Esophagus mucosa (tissue), 1 donor: ENCODE measurements around the gene IDH2. TPM values are rescaled to one million over a fixed set of nuclear protein-coding genes. Genes with fewer than 3 reads are reported as not detected.
"Not testable (repeated sequence)": the region's sequence is repeated elsewhere in the genome, so short reads cannot be mapped to it uniquely, and the experiment has no call there.

ENCODE experiments used
- ATAC-seq: fragments of 200-7000 bp; cut with Tn5 transposase; one replicate; pipeline ENCODE4 v1.9.1; 2020
- total RNA-seq: library from RNA; stranded (reverse); gene quantifications from one replicate; pipeline ENCODE4 v1.2.4, GENCODE V29; 2023
- donor health status: DM: yes; HTN: yes; CAD: no.

IDH2 gene
- total RNA-seq, 1 donor from 2014 or later = 114 TPM

DNA sequence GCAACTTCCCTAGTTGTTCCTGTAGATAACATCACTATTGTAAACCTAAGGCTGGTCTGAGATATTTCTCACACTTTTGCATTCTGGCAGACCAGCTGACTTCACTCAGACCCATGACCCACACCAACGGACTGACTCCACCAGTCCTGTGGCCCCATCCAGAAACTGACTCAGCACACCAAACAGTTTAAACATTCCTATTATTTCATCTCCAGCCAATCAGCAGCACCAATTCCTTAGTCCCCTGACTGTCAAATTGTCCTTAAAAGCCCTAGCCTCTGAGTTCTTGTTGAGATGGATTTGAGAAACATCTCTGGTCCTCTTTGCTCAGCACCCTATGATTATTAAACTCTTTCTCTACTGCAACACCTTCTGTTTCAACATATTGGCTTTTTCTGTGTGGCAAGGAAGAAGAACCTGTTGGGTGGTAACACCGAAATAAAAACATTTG, 12.2 kb upstream of the IDH2 start:
- ATAC-seq = no peak

DNA sequence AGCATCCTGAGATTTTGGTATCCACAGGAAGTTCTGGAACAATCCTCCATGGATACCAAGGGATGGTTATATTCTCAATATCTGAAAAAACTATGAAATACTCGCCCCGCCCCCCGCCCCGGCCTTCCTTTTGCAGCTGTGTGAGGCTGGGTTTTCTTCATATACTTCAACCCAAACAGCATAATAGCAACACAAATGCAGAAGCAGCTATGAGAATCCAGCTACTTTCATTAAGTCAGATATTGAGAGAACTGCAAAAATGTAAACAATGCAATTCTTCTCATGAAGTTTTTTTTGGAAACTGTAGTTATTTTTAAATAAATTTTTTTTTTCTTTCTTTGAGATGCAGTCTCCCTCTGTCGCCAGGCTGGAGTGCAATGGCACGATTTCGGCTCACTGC, 10.9 kb upstream of the IDH2 start:
- no peak for ATAC-seq

DNA sequence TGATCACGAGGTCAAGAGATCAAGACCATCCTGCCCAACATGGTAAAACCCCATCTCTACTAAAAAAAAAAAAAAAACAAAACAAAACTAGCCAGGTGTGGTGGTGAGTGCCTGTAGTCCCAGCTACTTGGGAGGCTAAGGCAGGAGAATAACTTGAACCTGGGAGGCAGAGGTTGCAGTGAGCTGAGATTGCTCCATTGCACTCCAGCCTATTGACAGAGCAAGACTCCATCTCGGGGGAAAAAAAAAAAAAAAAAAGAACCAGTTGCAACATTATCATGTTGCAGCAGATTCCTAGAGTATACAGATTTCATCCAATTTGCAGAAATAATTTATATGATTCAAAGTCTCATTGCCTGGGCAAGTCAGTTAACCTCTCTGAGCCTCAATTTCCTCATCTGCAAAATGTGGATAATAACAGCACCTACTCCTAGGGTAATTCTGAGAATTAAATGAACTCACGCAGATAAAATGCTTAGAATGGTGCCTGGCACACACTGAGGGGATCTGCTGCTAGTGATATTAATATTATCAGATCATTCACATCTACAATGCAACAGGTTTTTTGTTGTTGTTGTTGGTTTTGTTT, 7.0 kb upstream of the IDH2 start:
- not testable (repeated sequence) for ATAC-seq

DNA sequence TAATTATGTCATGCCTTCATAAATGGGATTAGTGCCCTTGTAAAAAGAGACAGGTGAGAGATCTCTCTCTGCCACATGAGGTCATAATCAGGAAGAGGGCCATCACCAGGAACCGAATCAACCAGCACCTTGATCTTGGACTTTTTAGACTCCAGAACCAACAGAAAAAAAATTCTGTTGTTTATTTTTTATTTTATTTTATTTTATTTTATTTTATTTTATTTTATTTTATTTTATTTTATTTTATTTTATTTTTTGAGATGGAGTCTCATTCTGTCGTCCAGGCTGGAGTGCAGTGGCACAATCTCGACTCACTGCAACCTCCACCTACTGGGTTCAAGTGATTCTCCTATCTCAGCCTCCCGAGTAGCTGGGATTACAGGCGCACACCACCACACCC, 5.8 kb upstream of the IDH2 start:
- ATAC-seq = not testable (repeated sequence)

DNA sequence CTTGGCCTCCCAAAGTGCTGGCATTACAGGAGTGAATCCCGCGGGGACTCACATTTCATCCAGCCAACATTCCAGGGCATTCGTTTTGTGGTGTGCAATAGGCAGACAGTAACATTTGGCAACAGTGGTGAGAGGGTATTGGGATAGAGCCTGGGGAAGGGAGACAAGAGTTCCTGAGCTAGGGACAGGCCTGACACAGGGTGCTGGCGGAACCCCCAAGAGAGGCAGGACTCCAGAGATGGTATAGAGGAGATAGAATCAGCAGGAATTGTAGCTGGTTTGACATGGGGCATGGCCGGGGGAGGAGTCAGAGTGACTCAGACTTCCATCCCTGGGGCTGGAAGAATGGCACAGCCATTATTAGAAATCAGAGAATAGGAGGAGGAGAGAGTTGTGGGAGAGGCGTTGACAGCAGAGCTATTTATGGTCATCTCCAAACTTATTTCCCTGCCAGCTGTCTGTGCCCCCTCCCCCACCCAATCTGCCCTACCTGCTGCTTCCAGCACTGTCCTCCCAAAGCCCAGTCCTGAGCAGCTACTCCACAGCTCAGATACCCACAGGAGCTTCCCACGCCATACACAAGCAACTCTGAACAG, 4.4 kb upstream of the IDH2 start:
- ATAC-seq = peak; percentile 73

DNA sequence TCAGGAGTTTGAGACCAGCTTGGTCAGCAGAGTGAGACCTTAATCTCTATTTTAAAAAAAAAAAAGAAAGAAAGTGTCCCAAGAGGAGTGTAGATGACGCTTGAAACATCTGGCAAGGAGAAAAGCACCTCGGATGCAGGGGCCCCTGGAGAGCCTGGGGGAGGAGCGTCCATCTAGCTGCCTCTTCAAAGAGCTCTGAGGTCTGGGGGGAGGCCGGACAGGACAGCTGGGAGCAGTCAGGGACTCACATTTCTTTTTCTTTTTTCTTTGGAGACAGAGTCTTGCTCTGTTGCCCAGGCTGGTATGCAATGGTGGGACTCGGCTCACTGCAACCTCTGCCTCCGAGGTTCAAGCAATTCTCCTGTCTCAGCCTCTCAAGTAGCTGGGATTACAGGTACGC, 3.3 kb upstream of the IDH2 start:
- ATAC-seq = no peak

DNA sequence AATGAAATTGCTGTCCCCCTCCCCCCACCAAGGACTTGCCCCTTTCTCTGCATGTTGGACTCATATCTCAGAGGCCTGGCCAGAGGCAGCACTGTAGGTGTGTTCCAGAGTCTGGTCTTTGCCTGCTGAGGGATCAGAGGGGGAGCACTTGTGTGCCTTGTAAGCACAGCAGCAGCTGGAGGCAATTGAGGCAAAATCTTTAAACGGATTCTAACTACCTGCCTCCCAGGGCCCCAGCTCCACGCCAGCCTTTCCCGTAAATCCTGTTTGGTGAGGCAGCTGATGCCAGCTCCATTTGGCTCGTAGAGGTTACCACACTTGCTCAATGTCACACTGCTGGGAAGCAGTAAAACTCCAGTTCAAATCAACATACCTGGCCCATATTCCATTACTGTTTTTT, 2.3 kb upstream of the IDH2 start:
- ATAC-seq = peak; percentile 54

DNA sequence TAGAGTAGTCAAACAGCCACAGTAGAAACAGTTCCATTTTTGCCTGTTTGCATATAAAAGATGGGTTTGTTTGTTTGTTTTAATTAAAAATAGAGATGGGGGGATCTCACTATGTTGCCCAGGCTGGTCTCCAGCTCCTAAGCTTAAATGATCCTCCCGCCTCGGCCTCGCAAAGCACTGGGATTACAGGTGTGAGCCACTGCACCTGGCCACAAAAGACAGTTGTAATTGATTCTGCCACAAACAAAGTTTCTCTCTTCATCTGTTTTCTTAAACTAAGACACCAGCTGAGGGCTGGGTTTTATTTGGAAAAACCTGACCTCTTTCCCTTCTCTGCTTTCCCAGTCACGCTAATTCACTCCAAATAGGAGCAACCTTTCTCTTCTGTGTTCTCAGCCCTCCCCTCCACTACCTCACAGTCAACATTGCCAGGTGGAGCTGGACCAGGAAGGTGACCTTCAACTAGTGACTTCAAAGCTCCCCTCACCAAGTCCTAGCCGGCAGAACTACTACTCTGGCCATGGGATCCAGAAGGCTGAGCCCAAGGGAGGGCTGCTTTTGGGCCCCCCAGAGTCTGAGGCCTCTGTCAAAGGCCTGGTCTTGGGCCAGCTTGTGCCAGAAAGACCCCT, 1.5 kb upstream of the IDH2 start:
- no peak for ATAC-seq

DNA sequence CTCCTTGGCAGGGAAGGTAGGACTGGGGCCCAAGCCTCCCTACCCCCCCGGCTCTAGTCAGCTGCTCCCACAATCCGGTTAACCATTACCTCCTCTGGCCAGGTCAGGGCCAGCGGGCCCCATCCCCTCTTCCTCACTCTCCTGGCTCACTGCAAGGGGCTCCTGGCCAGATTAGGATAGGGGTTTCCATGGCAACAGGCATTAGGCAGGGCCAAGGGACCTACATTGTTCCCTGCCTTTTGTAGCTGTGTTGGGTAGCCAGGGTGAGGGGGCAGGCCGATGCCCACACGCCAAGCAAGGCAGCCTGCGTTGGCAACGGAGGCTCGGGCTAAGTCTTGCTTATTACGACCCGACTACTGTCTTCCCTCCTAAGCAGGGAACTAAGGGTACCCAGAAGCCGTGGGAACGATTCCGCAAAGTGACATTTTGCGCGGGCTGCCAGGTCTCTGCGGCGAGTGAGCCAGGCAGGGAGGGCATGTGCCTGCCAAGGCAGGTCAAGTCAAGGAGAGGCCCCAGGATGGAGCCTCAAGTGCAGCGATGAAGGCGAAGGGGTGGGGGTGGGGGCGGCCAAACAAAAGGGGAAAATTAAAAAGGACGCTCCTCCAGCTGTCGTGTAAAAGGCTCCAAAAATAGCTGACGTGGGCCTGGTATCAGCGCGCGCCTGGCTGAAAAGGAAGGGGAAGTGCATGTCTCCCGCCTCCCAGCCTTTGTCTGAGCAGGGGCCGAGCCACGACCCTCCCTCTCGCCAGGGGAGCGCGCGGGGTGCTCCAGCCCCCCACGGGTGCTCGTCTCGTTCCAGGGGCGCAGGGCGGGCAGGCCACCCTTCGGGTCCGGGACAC, 919 bp downstream of the IDH2 start:
- peak; percentile 2 for ATAC-seq

DNA sequence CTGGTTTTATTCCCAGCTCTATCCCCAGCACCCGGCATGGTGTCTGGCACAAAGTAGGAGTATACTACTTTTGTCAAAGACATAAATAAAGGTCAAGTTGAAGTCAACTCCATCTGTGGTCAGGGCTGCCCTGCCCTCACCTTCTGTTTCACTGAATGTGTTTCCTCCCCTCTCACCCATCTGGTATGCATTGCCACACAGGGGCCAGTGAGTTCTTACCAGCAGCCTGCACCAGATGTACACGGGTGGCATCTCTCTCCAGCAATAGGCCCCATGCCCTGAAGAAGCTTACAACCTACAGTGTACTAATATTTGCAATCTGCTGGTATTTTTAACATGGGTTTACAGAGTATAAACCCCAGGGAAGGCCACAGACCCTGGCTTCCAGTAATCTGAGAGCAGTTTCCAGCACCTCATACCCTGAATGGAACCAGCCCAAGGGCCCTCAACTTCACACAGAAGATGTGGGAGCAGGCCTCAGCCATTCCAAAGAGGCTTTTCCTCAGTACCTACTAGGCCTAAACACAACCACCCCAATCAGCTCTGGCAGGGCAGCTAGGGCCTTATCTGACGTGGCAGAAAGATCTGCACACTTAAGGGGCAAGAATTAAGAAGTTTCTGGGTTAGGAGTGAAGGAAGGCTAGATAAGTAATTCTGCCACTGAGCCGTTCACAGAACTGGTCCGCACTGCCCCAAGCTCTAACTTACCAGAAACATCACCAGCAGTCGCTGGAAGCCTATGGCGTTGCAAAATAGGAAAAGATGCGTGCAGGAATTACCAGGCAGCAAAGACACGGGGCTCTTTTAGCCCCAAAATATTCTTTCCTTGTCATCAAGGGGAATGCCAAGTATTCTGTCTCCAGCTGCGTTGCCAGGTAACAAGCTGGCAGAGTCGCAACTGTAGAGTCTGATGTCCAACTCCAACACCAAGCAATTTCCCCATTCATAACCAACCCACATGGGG, 2.1 kb downstream of the IDH2 start:
- ATAC-seq = no peak

DNA sequence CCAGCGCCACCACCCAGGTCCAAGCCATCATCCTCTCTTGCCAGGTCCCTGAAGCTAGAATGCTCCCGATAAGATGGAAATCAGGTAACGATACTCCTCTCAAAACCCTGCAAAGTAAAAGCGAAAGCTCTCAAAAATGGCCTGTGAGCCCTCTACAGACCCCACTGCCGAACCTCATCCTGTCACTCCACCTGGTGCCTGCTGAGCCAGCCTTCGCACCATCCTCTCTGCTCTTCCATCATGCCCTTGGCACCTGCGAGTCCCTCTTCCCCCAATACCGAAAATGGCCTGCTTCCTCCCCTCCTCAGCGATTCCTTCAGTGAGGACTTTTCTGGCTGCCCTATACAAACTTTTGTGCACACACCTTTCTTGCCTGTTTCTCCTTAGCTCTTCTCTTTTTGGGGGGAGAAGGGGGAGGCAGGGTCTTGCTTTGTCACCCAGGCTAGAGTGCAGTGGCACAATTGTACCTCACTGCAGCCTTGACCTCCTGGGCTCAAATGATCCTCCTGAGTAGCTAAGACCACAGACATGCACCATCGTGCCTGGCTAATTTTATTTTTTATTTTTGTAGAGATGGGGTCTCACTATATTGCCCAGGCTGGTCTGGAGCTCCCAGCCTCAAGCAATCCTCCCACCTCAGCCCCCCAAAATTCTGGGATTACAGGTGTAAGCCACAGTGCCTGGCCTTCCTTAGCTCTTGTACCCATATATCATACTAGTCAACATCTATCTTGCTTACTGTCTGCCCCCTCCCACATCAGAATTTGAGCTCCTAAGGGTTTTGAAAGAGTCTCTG, 3.0 kb downstream of the IDH2 start:
- ATAC-seq = no peak

DNA sequence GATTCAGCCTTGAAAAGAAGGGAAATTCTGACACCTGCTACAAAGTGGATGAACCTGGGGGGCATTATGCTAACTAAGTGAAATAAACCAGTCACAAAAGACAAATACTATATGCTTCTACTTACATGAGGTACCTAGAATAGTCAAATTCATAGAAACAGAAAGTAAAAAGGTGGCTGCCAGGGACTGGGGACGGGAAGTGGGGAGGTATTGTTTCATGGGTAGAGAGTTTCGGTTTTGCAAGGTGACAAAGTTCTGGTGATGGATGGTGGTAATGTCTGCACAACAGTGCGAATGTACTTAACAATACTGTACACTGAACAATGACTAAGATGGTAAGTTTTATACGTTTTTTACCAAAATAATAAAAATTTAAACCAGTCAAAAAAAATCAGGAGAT, 4.8 kb downstream of the IDH2 start:
- no peak for ATAC-seq

DNA sequence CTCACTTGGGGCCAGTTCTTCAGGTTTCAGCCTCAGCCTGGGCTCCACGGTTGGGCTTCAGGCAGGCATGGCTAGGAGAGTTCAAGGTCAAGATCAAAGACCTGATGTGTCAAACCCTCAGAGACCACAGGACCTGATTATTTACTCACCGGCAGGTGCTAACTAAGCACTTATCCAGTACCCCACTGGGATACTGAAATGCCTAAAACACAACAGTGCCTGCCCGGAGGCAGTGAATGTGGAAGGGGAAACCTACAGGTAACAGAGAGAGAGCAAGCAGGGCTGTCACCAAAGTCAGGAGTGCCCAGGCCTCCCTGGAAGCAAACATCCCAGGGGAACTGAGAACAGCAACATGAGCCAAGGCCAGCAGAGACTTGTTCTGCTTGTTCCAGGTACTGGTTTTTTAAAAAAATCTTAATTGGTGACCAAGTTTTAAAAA, 6.7 kb downstream of the IDH2 start:
- ATAC-seq = peak; percentile 10

DNA sequence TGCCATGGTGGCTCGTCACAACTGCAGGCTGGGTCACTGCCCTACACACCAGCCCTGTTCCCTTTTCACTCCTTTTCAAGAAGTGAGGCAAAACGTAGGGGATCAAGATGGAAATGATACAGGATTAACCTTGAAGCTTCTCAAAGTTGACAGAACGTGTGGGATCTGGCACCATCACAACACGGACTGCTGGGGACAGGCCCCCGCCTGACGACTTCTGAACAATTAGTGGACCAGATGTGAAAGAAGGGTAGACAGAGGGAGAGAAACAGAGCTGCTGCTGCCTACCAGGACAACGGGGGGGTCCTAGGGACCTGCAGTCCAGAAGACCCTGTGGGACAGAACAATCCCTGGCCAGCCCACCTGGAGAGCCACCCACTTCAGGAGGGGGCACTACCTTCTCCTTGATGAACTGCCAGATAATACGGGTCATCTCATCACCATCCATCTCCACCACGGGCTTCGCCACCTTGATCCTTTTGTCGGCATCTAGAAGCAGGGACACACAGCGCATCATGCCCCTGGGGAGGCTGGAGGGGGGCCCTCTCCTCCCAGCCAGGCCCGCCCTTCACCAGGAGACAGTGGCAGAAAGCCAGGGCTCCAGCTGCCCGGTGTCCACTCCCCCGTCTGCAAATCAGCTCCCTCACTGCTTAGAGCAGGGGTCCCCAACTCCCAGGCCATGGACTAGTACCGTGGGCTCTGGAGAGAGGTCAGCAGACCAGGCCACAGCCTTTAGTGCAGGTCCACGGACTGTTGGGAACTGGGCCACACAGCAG, 10.9 kb downstream of the IDH2 start:
- no peak for ATAC-seq

DNA sequence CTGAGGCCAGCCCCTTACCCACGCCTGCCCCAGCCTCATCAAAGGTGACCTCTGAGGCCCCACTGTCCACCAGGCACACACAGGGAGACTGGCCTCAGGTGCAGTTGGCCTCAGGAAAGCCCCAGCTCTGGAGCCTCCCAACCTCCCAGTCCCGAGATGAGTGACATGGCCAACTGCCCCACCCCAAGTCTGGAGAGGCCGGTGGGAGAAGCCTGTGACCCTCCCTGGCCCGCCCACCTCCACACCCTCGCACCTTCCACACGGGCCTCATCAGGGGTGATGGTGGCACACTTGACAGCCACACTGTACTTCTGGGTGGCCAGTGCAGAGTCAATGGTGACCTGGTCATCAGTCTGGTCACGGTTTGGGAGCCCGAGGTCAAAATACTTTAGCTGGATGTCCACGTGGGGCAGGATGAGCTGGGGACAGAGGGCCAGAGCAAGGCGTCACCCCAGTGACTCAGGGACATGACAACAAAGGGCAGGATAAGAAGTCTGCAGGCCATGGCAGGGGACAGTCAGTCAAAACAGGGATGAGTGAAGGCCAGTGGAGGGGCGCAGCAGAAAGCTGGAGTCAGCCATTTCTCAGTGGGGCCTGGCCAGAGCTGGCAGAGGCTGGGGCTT, 11.9 kb downstream of the IDH2 start:
- ATAC-seq = no peak

DNA sequence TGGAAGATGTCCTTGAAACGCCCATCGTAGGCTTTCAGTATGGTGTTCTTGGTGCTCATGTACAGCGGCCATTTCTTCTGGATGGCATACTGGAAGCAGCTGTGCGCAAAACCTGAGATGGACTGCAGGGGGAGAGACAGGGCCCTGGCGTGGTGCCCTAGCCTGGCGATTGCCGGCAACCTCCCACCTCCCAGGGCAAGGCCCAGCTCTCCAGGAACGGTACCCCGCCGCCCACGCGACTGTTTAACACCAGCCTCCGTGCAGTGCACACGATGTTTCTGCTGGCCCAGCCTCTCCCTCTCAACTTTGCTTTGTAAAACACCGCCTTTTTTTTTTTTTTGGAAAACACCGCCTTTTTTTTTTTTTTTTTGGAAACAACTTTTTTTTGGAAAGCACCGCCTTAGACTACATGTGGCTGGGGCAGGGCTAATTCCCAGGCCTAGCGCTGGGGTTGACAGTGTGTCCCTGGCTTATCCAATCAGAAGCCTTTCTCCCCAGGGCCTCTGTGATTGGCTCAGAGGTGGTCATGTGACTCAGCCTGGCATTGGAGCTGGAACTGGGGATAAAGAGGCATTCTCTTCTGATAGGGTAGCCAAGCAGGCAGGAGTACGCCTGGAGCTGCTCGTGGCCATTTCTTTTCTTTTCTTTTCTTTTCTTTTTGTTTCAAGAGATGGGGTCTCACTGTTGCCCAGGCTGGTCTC, 14.7 kb downstream of the IDH2 start:
- ATAC-seq = peak; percentile 9

DNA sequence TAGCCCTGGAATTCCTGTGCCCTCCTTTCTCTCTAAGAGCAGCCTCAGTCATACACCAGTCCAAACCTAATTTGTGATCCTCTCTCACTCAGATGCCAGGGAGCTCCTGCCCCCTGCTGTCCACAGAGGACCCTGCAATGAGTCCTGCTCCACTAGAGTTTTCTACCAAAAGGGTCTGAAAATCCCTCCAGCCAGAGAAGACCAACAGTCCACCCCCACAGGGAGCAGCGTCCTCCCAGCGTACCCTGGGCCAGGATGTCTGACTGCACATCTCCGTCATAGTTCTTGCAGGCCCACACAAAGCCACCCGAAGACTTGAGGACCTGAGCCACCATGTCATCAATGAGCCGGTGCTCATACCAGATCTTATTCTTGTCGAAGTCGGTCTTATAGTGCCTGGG, 15.4 kb downstream of the IDH2 start:
- ATAC-seq = peak; percentile 63

DNA sequence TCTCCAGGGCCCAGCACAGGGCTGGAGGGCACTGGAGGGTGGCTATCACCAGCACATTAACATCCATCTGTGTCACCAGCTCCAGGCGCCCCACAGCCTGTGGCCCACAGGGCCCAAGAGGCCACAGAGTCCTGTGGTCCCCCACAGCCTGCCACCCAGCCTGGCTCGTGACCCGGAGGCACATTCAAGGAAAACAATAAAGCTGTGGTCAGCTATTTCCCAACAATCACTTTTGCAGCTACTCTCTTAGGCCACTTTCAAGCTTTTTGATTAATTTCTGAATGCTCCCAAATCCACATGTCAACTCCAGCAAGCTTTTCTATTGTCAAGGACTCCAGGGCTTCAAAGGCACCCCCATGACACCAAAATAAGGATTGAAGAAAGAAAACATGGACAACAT, 16.7 kb downstream of the IDH2 start:
- ATAC-seq = no peak

DNA sequence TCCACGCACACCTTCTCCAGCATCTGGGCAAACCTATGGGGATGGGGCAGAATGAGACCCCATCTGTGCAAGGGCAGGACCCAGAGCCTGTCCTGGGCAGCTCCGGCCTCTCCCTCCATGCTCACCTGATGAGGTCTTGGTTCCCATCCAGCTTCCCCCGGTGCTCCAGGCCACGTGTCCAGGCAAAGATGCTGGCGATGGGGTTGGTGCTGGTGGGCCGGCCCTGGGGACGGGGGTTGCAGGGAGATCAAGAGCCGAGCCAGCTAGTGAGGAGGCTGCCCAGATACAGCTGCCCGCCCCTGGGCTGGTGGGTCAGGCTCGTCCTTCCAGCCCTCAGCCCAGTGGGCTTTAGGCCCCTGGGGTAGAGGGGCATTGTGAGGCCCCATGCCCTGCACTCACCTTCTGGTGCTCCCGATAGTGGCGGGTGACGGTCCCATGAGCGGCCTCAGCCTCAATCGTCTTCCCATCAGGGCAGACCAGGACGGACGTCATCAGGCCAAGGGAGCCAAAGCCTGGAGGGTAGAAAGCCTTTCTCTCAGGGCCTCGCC, 17.3 kb downstream of the IDH2 start:
- ATAC-seq = no peak
